ENCODE results near the gene MMP24.

- TF ChIP-seq CTCF (IDR thresholded peaks at IDR 0.05) (no peak), TCF7L2 (IDR thresholded peaks at IDR 0.05; ENCODE audit: low read depth, low read length) (no peak)
These were observed 61.2 kb downstream of the MMP24 start for GRCh38 chr20:35287509-35288324.

Measured in Panc1 (cell line).